Stimulated activated CD8-positive, alpha-beta memory T cell treated with anti-CD3 and anti-CD28 coated beads, Interleukin-15, amount 100 ng/mL, for 24 hours (primary cell): ENCODE measurements around the gene KRT26.
"Not testable (repeated sequence)": the region's sequence is repeated elsewhere in the genome, so short reads cannot be mapped to it uniquely, and the experiment has no call there.

ENCODE experiments used
- DNase-seq: peaks from one replicate; pipeline ENCODE4 v3.0.0-alpha.2; 2020; ENCODE audit warnings: low read depth

The KRT26 gene

GRCh38 chr17:40794466-40794865 is 22.5 kb upstream of the KRT26 start:
- no peak for DNase-seq

GRCh38 chr17:40793832-40794231 is 21.8 kb upstream of the KRT26 start:
- no peak for DNase-seq

GRCh38 chr17:40791787-40792436 is 19.9 kb upstream of the KRT26 start:
- no peak for DNase-seq

- DNase-seq = no peak
Measured at GRCh38 chr17:40791111-40791510, 19.1 kb upstream of the KRT26 start.

GRCh38 chr17:40782450-40782849 is 10.4 kb upstream of the KRT26 start, which contains the start of gene KRT27:
TSS of gene KRT27 (minus strand) at chr17:40782550. CDS start at chr17:40782493, 57 bp downstream.
- DNase-seq = no peak

DNA sequence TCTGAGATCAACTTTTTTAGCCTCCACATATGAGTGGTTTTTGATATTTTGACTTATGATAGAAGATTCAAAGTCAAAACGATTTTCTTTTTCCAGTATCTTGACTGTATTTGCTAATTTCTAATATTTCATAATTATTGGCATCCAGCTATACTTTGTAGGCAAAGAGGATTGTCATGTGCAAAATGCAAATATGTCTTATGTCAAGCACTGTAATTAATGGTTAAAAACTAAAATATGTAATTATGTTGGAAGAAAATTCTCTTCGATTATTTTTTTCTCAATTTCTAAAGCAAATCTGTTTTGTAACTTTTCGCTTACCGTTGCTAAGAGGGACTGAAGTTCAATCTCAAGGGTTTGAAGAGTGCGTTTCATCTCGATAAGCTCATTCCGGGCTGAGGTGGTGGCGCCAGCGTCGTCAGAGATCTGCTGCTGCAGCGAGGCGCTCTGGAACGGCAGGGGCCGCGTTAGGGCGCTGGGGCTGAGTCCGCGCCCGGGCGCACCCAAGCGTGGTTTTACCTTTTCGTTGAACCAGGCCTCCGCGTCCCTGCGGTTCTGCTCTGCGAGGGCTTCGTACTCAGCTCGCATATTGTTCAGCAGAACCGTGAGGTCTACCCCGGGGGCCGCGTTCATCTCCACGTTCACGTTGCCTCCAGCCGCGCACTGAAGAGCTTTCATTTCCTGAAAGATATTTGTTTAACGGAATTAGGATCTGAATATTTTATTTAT is 7.3 kb upstream of the KRT26 start:
- no peak for DNase-seq

DNA sequence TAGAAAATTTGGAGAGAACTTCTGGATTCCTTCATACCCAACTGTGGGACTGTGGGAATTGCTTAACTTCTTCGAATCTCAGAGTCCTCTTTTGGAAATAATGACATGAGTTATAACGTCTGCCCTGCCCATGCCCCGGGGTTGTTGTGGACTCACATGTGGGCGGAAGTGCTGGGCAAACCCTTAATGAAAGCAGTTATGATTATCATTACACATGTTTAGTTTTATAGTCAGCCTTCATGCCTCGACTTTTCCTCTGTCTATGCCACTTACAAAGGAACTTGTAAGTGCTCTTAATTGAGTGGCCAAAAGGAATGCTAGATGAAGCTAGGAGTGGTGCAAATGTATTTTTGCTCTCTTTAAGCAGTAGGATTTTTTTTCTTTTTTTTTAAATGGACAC is 6.5 kb upstream of the KRT26 start:
- DNase-seq = no peak

GRCh38 chr17:40777971-40778370 is 6.0 kb upstream of the KRT26 start:
- no peak for DNase-seq

DNA sequence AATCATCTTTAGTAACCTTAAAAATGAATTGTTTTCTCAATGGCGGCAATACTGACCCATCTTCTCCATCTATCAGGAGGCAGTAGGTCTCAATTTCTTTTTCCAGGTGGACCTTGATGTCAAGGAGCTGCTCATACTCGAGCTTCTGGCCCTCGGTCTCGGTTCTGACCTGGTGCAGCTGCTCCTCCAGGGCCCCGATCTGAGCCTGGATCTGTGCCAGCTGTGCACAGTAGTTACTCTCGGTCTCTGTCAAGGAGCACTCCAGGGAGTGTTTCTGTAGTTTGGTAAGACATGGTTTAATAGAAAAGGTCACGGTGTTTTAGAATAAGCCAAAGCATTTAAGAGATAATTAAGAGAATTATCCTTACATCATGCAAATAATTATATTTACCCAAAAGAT is 5.5 kb upstream of the KRT26 start:
- DNase-seq = no peak

- no peak for DNase-seq
Measured at GRCh38 chr17:40775945-40776344, 3.9 kb upstream of the KRT26 start.

DNA sequence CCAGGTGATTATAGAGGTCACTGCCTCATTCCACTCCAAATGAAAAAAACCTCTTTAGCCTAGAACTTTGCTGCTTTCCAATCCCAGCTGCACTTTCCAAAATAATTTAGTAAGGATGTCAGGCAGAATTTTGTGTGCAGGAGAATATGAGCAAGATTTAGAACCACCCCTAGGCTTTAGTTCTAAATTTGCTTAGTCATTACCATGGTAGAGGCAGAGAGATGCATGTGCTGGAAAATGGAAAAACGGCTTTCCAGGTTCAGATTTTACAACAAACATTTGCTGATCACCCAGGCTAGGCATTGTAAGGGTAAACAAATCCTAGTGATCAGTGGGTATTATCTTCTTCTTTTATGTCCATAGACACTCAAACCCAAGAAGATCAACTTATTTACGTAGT is 6.3 kb downstream of the KRT26 start:
- no peak for DNase-seq

GRCh38 chr17:40763752-40764151 is 8.2 kb downstream of the KRT26 start:
- DNase-seq = no peak

- DNase-seq = no peak
Measured at GRCh38 chr17:40760105-40761016, 11.6 kb downstream of the KRT26 start.

DNA sequence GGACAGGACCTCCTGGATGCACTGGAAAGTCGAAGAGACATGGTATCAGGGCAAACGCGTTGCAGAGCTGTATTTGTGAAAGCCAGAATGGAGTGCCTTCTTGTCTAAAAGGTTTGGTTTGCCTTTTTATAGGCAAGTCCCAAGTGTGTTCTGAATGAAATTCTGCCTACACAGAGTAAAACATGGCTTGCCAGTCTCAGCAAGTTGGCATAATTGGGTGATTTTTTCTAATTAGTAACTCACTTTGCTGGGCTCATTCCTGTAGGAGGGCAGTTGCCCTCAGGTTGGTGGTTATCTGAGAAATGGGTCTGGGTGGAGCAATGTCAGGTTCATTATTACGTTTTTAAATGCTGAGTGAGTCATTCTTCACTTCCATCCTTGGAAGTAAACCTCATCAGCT is 16.8 kb downstream of the KRT26 start, which contains the start of gene KRT25:
Gene KRT25 (minus strand): TSS at position 101 of the 400 bp plus-strand sequence. CDS start 60 bp downstream, at position 41.
- DNase-seq = no peak

- DNase-seq = no peak
Measured at GRCh38 chr17:40753804-40754203, 18.2 kb downstream of the KRT26 start.

GRCh38 chr17:40751065-40751464 is 20.9 kb downstream of the KRT26 start:
- no peak for DNase-seq

GRCh38 chr17:40750391-40750790 is 21.6 kb downstream of the KRT26 start:
- DNase-seq = no peak

- not testable (repeated sequence) for DNase-seq
Measured at GRCh38 chr17:40748666-40749065, 23.3 kb downstream of the KRT26 start.

DNA sequence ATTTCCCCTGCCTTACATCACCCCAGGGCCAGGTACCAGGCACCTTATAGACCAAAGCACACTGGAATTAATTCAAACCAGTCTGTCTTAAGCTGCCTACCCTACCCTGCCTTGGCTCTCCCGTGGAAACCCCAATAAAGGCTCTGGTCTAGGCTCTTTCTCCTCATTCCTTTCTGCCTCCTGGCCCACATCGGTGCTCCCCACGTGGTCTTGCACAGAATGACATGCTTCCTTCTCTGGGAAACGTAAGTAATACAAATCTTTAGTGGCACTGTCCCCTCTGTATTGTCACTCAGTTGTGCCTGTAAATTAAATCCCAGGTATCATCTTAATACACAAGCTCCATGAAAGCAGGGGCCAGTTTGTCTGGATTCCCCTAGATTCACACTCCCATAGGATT is 33.4 kb downstream of the KRT26 start:
- DNase-seq = no peak

- no peak for DNase-seq
Measured at GRCh38 chr17:40735016-40735415, 37.0 kb downstream of the KRT26 start.

GRCh38 chr17:40734018-40734417 is 38.0 kb downstream of the KRT26 start:
- no peak for DNase-seq

GRCh38 chr17:40730970-40731369 is 41.0 kb downstream of the KRT26 start:
- DNase-seq = no peak
